ENCODE measurements around the gene CUX1. TPM values are rescaled to one million over a fixed set of nuclear protein-coding genes. Genes with fewer than 3 reads are reported as not detected.

CUX1 gene
- total RNA-seq, 1 experiment from 2014 or later, result 64.3 TPM

DNA sequence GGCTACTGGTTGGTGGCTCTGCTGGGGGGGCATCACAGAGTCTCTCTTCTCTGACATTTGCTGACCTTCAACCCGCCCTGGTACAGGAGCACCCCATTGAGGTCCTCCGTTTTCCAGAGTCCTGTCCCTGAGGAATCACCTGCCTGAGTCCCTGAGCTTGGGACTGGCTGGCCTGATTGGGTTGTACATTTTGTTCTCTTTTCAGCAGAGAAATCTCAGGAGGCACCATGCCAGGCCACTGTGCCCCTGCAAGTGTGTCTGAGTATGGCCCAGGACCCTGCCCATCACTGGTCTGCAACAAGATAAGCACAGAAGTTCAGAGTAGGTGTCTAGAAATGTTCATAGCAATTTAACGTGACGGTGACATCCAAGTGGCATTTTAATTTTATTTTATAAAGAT lies 131.2 kb downstream of the CUX1 start:
- peaks cover 64% of the 10 kb centered on the region for H3K4me1 Mint-ChIP-seq
- ATAC-seq (no peak), DNase-seq (ENCODE audit: low spot score) (no peak)
- ChIA-PET POLR2A (no interaction called here), CTCF (no interaction called here)
- H3K27ac Mint-ChIP-seq, result peak overlapping the region; percentile 71
- 0 out of 2 replicates have a peak, but pooled peaks cover 4% of the 10 kb centered on the region for H3K36me3 Mint-ChIP-seq
- H3K27me3 Mint-ChIP-seq (ENCODE audit: low read depth), result no peaks in the 10 kb centered on the region
- H3K4me3 Mint-ChIP-seq, result no peak overlapping the region
- TF ChIP-seq, protein P1, sequence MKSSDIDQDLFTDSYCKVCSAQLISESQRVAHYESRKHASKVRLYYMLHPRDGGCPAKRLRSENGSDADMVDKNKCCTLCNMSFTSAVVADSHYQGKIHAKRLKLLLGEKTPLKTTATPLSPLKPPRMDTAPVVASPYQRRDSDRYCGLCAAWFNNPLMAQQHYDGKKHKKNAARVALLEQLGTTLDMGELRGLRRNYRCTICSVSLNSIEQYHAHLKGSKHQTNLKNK (CRISPR knock-in tag; IDR thresholded peaks at IDR 0.05), result no peak
- TF ChIP-seq, protein P2, sequence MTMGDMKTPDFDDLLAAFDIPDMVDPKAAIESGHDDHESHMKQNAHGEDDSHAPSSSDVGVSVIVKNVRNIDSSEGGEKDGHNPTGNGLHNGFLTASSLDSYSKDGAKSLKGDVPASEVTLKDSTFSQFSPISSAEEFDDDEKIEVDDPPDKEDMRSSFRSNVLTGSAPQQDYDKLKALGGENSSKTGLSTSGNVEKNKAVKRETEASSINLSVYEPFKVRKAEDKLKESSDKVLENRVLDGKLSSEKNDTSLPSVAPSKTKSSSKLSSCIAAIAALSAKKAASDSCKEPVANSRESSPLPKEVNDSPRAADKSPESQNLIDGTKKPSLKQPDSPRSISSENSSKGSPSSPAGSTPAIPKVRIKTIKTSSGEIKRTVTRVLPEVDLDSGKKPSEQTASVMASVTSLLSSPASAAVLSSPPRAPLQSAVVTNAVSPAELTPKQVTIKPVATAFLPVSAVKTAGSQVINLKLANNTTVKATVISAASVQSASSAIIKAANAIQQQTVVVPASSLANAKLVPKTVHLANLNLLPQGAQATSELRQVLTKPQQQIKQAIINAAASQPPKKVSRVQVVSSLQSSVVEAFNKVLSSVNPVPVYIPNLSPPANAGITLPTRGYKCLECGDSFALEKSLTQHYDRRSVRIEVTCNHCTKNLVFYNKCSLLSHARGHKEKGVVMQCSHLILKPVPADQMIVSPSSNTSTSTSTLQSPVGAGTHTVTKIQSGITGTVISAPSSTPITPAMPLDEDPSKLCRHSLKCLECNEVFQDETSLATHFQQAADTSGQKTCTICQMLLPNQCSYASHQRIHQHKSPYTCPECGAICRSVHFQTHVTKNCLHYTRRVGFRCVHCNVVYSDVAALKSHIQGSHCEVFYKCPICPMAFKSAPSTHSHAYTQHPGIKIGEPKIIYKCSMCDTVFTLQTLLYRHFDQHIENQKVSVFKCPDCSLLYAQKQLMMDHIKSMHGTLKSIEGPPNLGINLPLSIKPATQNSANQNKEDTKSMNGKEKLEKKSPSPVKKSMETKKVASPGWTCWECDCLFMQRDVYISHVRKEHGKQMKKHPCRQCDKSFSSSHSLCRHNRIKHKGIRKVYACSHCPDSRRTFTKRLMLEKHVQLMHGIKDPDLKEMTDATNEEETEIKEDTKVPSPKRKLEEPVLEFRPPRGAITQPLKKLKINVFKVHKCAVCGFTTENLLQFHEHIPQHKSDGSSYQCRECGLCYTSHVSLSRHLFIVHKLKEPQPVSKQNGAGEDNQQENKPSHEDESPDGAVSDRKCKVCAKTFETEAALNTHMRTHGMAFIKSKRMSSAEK (CRISPR knock-in tag; IDR thresholded peaks at IDR 0.05; ENCODE audit: borderline replicate concordance), result no peak
- TF ChIP-seq SMAD4 (CRISPR knock-in tag; IDR thresholded peaks at IDR 0.05) (no peak), SOX15 (CRISPR knock-in tag; IDR thresholded peaks at IDR 0.05) (no peak), ESRRA (CRISPR knock-in tag; IDR thresholded peaks at IDR 0.05; ENCODE audit: borderline replicate concordance) (no peak), ATF1 (CRISPR knock-in tag; IDR thresholded peaks at IDR 0.05) (no peak), ZNF232 (CRISPR knock-in tag; IDR thresholded peaks at IDR 0.05) (no peak), KAT7 (CRISPR knock-in tag; IDR thresholded peaks at IDR 0.05; ENCODE audit: borderline replicate concordance) (no peak)
- TF ChIP-seq, protein P3, sequence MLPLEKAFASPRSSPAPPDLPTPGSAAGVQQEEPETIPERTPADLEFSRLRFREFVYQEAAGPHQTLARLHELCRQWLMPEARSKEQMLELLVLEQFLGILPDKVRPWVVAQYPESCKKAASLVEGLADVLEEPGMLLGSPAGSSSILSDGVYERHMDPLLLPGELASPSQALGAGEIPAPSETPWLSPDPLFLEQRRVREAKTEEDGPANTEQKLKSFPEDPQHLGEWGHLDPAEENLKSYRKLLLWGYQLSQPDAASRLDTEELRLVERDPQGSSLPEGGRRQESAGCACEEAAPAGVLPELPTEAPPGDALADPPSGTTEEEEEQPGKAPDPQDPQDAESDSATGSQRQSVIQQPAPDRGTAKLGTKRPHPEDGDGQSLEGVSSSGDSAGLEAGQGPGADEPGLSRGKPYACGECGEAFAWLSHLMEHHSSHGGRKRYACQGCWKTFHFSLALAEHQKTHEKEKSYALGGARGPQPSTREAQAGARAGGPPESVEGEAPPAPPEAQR (CRISPR knock-in tag; IDR thresholded peaks at IDR 0.05), result no peak
- H3K9me3 Mint-ChIP-seq, result no peaks in the 10 kb centered on the region

DNA sequence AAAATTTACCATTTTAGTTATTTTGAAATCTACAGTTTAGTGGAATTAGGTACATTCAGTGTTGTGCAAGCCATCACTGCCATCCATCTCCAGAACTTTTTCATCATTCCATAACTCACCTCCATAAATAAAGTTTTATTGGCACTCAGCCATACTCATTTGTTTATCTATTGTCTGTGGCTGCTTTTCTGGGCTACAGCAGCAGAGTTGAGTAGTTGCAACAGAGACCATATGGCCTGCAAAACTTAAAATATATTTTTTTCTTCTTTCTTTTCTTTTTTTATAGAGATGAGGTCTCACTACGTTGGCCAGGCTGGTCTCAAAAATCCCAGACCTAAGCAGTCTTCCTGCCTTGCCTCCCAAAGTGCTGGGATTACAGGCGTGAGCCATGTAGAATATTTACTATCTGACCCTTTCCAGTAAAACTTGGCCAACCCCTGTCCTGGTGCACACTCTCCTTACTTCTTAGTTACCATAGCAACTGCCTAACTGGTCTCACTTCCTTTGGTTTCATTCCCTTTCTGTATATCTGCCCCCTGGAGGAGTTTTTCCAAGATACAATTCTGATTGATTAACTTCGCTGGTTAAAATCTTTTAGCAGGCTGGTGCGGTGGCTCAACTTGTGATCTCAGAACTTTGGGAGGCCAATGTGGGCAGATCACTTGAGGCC lies 133.2 kb downstream of the CUX1 start:
- DNase-seq (ENCODE audit: low spot score), result no peak
- peak overlapping the region; percentile 27 for H3K27ac Mint-ChIP-seq
- H3K27me3 Mint-ChIP-seq (ENCODE audit: low read depth), result no peaks in the 10 kb centered on the region
- peak; percentile 52 for ATAC-seq
- H3K4me3 Mint-ChIP-seq, result no peak overlapping the region
- H3K36me3 Mint-ChIP-seq, result 0 out of 2 replicates have a peak, but pooled peaks cover 4% of the 10 kb centered on the region
- peaks cover 60% of the 10 kb centered on the region for H3K4me1 Mint-ChIP-seq
- ChIA-PET POLR2A (no interaction called here), CTCF (no interaction called here)
- no peaks in the 10 kb centered on the region for H3K9me3 Mint-ChIP-seq
- no peak for TF ChIP-seq JUN (CRISPR knock-in tag; IDR thresholded peaks at IDR 0.05)
- TF ChIP-seq MYBL2 (CRISPR knock-in tag; IDR thresholded peaks at IDR 0.05), result no peak
- TF ChIP-seq, protein P4, sequence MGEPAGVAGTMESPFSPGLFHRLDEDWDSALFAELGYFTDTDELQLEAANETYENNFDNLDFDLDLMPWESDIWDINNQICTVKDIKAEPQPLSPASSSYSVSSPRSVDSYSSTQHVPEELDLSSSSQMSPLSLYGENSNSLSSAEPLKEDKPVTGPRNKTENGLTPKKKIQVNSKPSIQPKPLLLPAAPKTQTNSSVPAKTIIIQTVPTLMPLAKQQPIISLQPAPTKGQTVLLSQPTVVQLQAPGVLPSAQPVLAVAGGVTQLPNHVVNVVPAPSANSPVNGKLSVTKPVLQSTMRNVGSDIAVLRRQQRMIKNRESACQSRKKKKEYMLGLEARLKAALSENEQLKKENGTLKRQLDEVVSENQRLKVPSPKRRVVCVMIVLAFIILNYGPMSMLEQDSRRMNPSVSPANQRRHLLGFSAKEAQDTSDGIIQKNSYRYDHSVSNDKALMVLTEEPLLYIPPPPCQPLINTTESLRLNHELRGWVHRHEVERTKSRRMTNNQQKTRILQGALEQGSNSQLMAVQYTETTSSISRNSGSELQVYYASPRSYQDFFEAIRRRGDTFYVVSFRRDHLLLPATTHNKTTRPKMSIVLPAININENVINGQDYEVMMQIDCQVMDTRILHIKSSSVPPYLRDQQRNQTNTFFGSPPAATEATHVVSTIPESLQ (CRISPR knock-in tag; IDR thresholded peaks at IDR 0.05), result no peak
- TF ChIP-seq, protein P5, sequence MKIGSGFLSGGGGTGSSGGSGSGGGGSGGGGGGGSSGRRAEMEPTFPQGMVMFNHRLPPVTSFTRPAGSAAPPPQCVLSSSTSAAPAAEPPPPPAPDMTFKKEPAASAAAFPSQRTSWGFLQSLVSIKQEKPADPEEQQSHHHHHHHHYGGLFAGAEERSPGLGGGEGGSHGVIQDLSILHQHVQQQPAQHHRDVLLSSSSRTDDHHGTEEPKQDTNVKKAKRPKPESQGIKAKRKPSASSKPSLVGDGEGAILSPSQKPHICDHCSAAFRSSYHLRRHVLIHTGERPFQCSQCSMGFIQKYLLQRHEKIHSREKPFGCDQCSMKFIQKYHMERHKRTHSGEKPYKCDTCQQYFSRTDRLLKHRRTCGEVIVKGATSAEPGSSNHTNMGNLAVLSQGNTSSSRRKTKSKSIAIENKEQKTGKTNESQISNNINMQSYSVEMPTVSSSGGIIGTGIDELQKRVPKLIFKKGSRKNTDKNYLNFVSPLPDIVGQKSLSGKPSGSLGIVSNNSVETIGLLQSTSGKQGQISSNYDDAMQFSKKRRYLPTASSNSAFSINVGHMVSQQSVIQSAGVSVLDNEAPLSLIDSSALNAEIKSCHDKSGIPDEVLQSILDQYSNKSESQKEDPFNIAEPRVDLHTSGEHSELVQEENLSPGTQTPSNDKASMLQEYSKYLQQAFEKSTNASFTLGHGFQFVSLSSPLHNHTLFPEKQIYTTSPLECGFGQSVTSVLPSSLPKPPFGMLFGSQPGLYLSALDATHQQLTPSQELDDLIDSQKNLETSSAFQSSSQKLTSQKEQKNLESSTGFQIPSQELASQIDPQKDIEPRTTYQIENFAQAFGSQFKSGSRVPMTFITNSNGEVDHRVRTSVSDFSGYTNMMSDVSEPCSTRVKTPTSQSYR (CRISPR knock-in tag; IDR thresholded peaks at IDR 0.05), result no peak
- no peak for TF ChIP-seq ZNF416 (CRISPR knock-in tag; IDR thresholded peaks at IDR 0.05)
- no peak for TF ChIP-seq GRHL2 (CRISPR knock-in tag; IDR thresholded peaks at IDR 0.05; ENCODE audit: insufficient replicate concordance, severe bottlenecking)
- TF ChIP-seq ZNF121 (CRISPR knock-in tag; IDR thresholded peaks at IDR 0.05), result no peak
- TF ChIP-seq, protein P1 (CRISPR knock-in tag; IDR thresholded peaks at IDR 0.05), result no peak
- no peak for TF ChIP-seq ZNF232 (CRISPR knock-in tag; IDR thresholded peaks at IDR 0.05)
- TF ChIP-seq, protein P6, sequence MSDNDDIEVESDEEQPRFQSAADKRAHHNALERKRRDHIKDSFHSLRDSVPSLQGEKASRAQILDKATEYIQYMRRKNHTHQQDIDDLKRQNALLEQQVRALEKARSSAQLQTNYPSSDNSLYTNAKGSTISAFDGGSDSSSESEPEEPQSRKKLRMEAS (CRISPR knock-in tag; IDR thresholded peaks at IDR 0.05), result no peak
- no peak for TF ChIP-seq IRF2 (CRISPR knock-in tag; IDR thresholded peaks at IDR 0.05; ENCODE audit: borderline replicate concordance, low read depth)
- no peak for TF ChIP-seq RORB (CRISPR knock-in tag; IDR thresholded peaks at IDR 0.05)
- TF ChIP-seq, protein P3 (CRISPR knock-in tag; IDR thresholded peaks at IDR 0.05), result no peak
